ENCODE data around the gene NRIP1. TPM values are rescaled to one million over a fixed set of nuclear protein-coding genes. Genes with fewer than 3 reads are reported as not detected.

NRIP1 gene
- total RNA-seq, 1 experiment from 2014 or later: 29.6 TPM

DNA sequence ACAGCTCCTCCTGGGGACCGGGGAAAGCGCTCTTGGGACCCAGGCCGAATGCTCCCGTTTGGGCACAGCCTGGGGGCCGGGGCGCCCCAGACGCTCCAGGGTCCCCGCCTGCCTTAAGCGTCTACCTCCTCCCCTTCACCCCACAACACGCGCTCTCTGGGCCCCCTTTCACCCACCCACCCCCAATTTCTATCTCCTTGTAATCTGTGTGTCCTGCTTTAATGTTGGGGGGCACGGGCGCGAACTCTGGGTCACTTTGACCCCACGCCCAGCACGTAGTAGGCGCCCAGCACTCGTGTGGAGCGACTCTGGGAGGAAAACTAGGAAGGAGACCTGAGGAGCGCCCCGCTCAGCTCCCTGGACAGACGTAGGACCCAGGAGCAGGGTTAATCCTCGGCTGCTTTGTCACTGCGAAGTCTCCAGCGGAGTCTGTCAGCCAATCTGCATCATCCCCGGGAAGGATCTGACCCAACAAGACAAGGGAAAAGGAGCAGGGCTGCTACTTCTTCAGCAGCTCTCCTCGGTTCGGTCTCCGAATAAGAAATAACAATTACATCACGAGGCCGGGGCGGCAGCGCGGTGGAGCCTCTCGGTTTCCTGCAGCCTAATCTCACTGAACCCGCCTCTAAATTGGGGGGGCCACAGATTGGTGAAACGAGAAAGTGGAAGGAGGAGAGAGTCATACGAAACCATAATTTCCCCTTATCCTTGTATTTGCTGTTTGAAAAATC lies 757 bp upstream of the NRIP1 start:
- Histone ChIP-seq H3K4me2 (ENCODE audit: low read length) (peak overlapping the region; percentile 67), H3K36me3 (ENCODE audit: control insufficient read depth in 1 of 2, insufficient read depth in 2 of 2, low read length in 2 of 2) (no peaks in the 10 kb centered on the region), H3K27me3 (ENCODE audit: insufficient read depth, low read length) (no peaks in the 10 kb centered on the region), H3K4me1 (ENCODE audit: control insufficient read depth in 1 of 2, insufficient read depth in 2 of 2, low read length in 2 of 2) (peaks cover 15 to 35% of the 10 kb centered on the region in 2 experiments; a peak in 3 of 4 replicates), H3K9me3 (ENCODE audit: control insufficient read depth in 1 of 2, insufficient read depth in 1 of 2, low read depth in 1 of 2, low read length in 2 of 2) (no peaks in the 10 kb centered on the region; a peak in 1 of 4 replicates), H3K4me3 (replicated peaks in 1 of 2; ENCODE audit: low read depth in 1 of 2, low read length in 2 of 2) (peak overlapping the region; percentile 53 to 56), H4K20me1 (ENCODE audit: insufficient read depth) (no peaks in the 10 kb centered on the region), H3K27ac (ENCODE audit: low read depth, low read length) (peak overlapping the region; percentile 95), H3K9me2 (ENCODE audit: insufficient read depth) (no peaks in the 10 kb centered on the region), H3K9ac (ENCODE audit: low read length) (peak overlapping the region; percentile 66), H3K79me2 (ENCODE audit: insufficient read depth, low read length) (peaks cover 40% of the 10 kb centered on the region), H2AFZ (ENCODE audit: low read depth, low read length, poor library complexity, severe bottlenecking) (no peak overlapping the region)
- RAD21 ChIA-PET (ENCODE audit: low non-redundant PET in 1 of 2, low total read pairs in 2 of 2, uncharacterized antibody in 2 of 2, unreplicated experiment in 2 of 2): no interaction called here
- CTCF ChIA-PET: interaction anchor here (1.0 kb wide), 1 partner anchor 417 kb away, joined by 4 read pairs; no protein-coding TSS in a partner anchor
- TF ChIP-seq CEBPB (IDR thresholded peaks at IDR 0.05; ENCODE audit: low read depth): no peak
- TF ChIP-seq, protein P1, sequence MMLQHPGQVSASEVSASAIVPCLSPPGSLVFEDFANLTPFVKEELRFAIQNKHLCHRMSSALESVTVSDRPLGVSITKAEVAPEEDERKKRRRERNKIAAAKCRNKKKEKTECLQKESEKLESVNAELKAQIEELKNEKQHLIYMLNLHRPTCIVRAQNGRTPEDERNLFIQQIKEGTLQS (IDR thresholded peaks at IDR 0.05): no peak
- TF ChIP-seq RAD21 (IDR thresholded peaks at IDR 0.05; ENCODE audit: low read depth): no peak
- no peak for TF ChIP-seq EGR1 (IDR thresholded peaks at IDR 0.05; ENCODE audit: low read depth)
- no peak for TF ChIP-seq EZH2phosphoT487 (IDR thresholded peaks at IDR 0.05; ENCODE audit: borderline replicate concordance)
- ATAC-seq: peak; percentile 51
- intact Hi-C loops (cut with micrococcal nuclease): loop anchor here (5.0 kb wide), 2 partner anchors 188 to 417 kb away; no protein-coding TSS in a partner anchor
- POLR2A ChIA-PET: interaction anchor here (1.2 kb wide), 1 partner anchor 14 kb away, joined by 3 read pairs; no protein-coding TSS in a partner anchor
- no peak for DNase-seq (ENCODE audit: low read depth, low spot score)
- TSS peak; percentile 49 for BruUV-seq (replicated peaks)

DNA sequence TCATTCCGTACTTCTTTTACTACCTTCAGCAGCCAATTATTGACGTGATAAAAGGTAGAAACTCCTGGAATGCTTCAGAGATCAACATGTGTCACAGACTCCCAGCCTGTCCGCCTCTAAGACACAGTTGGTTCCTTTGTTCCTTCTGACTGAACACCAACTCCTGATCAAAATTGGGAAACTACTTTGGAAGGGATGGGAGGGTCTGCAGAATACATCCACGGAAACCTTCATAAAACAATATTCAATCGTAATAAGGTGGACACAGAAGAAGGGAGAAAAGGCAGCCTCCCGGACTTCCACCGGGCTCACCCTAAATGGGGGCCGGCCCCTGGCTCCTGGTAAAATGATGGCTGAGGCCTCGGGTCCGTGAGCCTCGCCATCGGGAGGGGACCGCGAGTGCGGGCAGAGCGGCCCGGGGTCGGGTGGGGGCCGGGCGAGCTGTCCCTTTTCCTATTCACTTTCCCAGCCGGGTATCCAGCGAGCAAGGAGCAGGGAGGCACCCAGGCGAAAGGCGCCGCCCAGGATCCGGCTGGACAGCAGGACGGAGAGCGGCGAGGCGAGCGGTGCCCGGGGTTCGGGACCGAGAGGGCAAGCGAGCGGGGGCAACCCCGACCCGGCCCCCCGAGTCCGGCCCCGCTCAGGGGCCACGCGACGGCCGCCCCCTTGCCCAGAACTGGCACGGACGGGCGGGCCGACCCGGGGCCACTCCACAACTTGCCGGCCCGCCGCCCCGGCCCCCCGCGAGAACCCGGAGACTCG lies 805 bp downstream of the NRIP1 start:
- BruUV-seq (replicated peaks): no TSS peak
- Histone ChIP-seq H3K9me3 (ENCODE audit: control insufficient read depth in 1 of 2, insufficient read depth in 1 of 2, low read depth in 1 of 2, low read length in 2 of 2) (no peaks in the 10 kb centered on the region; a peak in 1 of 4 replicates), H3K9ac (ENCODE audit: low read length) (peak overlapping the region; percentile 67), H3K79me2 (ENCODE audit: insufficient read depth, low read length) (peaks cover 56% of the 10 kb centered on the region), H3K4me3 (replicated peaks in 1 of 2; ENCODE audit: low read depth in 1 of 2, low read length in 2 of 2) (peak overlapping the region; percentile 52 to 59), H2AFZ (ENCODE audit: low read depth, low read length, poor library complexity, severe bottlenecking) (no peak overlapping the region), H4K20me1 (ENCODE audit: insufficient read depth) (no peaks in the 10 kb centered on the region), H3K27ac (ENCODE audit: low read depth, low read length) (peak overlapping the region; percentile 95), H3K4me1 (ENCODE audit: control insufficient read depth in 1 of 2, insufficient read depth in 2 of 2, low read length in 2 of 2) (peaks cover 22 to 49% of the 10 kb centered on the region in 2 experiments), H3K4me2 (ENCODE audit: low read length) (peak overlapping the region; percentile 75), H3K36me3 (ENCODE audit: control insufficient read depth in 1 of 2, insufficient read depth in 2 of 2, low read length in 2 of 2) (no peaks in the 10 kb centered on the region), H3K9me2 (ENCODE audit: insufficient read depth) (no peaks in the 10 kb centered on the region), H3K27me3 (ENCODE audit: insufficient read depth, low read length) (no peaks in the 10 kb centered on the region)
- POLR2A ChIA-PET: no interaction called here
- CTCF ChIA-PET: no interaction called here
- no peak for DNase-seq (ENCODE audit: low read depth, low spot score)
- RAD21 ChIA-PET (ENCODE audit: low non-redundant PET in 1 of 2, low total read pairs in 2 of 2, uncharacterized antibody in 2 of 2, unreplicated experiment in 2 of 2): no interaction called here
- intact Hi-C loops (cut with micrococcal nuclease): no loop called here
- peak; percentile 8; the same call in 1 of the 2 replicates for ATAC-seq
- TF ChIP-seq SP1 (IDR thresholded peaks at IDR 0.05; ENCODE audit: low read depth): no peak
- TF ChIP-seq, protein P2, sequence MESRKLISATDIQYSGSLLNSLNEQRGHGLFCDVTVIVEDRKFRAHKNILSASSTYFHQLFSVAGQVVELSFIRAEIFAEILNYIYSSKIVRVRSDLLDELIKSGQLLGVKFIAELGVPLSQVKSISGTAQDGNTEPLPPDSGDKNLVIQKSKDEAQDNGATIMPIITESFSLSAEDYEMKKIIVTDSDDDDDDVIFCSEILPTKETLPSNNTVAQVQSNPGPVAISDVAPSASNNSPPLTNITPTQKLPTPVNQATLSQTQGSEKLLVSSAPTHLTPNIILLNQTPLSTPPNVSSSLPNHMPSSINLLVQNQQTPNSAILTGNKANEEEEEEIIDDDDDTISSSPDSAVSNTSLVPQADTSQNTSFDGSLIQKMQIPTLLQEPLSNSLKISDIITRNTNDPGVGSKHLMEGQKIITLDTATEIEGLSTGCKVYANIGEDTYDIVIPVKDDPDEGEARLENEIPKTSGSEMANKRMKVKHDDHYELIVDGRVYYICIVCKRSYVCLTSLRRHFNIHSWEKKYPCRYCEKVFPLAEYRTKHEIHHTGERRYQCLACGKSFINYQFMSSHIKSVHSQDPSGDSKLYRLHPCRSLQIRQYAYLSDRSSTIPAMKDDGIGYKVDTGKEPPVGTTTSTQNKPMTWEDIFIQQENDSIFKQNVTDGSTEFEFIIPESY (IDR thresholded peaks at IDR 0.05; ENCODE audit: extremely low read depth, insufficient replicate concordance, low read length): no peak
- TF ChIP-seq ELF1 (IDR thresholded peaks at IDR 0.05; ENCODE audit: borderline replicate concordance, low read depth): no peak
- TF ChIP-seq EGR1 (IDR thresholded peaks at IDR 0.05; ENCODE audit: low read depth): no peak
- TF ChIP-seq POLR2A (IDR thresholded peaks at IDR 0.05; ENCODE audit: borderline replicate concordance, extremely low read depth, insufficient read depth, insufficient read length): no peak
- no peak for TF ChIP-seq ZNF274 (IDR thresholded peaks at IDR 0.05; ENCODE audit: low read depth, low read length)
- TF ChIP-seq, protein P3, sequence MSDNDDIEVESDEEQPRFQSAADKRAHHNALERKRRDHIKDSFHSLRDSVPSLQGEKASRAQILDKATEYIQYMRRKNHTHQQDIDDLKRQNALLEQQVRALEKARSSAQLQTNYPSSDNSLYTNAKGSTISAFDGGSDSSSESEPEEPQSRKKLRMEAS (IDR thresholded peaks at IDR 0.05): no peak
- TF ChIP-seq JUND (IDR thresholded peaks at IDR 0.05): no peak
- TF ChIP-seq POLR2AphosphoS5 (IDR thresholded peaks at IDR 0.05; ENCODE audit: low read depth, low read length): no peak
- no peak for TF ChIP-seq SIN3A (IDR thresholded peaks at IDR 0.05; ENCODE audit: low read depth)
- TF ChIP-seq EZH2 (IDR thresholded peaks at IDR 0.05): no peak

All from HCT116 (cell line).